HG02610 (cell line): ENCODE data around the gene NECAB2.

Source experiments
- ATAC-seq: cut with Tn5 transposase; IDR thresholded peaks from one replicate; pipeline ENCODE4 v1.9.1; 2021; ENCODE audit warnings: mild to moderate bottlenecking, moderate library complexity; ENCODE audit not compliant: unreplicated experiment

NECAB2 gene

DNA sequence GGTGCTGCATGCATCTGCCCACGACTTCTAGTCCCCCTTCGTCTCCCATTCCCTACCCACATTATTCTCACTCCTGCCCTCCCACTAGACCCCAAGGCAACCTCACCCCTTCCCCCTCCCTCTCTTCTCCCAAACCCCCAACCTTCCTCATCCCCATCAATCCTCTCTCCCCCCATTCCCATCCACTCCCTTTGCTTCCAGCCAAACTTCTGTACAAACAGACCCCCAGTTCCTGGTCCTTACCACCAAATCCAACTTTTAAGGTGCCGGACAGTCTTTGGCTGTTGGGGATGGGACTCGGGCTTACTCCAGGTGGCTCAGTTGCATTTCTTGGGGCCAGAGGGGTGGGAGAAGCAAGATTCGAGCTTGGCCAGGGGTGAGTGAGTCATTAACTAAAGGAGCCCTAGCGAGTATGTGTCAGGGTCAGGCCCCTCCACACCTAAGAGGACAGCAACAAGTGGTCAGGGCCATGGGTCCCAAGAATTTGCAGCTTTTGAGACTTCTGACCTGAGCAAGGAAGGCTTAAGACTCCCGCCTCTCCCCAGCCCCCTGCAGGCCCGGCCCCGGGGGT, 74.3 kb downstream of the NECAB2 start, which contains the start of gene SLC38A8:
Gene SLC38A8 (minus strand): TSS at position 488 of the 571 bp plus-strand sequence. CDS start 638 bp downstream, outside the sequence.
- ATAC-seq = no peak

DNA sequence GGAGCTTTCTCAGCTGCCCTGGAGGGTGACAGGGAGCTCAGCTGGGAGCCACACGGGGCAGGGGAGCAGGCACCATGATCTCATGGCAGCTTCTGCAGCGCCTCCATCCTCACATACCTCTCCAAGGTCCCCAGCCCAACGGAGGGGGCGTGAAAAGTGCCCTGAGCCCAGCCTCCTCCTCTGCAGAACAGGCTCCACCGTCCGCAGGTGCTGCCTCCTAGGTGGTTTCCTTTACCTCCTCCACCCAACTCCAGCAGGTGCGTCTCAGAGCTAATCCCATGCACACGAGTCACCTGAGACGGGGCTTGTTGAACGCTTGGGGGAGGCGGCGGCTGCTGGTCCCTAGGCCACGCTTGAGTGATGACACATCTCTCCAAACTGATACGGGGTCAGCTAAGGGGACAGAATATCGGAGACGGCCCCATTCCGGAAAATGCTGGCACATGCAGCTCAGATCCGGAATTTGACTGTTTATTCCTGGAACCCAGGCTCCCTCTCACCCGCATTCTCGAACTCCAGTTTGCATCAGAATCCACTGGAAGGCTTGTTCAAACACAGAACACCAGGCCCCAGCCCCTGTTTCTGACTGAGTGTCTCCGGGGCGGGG, 74.9 kb downstream of the NECAB2 start:
- no peak for ATAC-seq

DNA sequence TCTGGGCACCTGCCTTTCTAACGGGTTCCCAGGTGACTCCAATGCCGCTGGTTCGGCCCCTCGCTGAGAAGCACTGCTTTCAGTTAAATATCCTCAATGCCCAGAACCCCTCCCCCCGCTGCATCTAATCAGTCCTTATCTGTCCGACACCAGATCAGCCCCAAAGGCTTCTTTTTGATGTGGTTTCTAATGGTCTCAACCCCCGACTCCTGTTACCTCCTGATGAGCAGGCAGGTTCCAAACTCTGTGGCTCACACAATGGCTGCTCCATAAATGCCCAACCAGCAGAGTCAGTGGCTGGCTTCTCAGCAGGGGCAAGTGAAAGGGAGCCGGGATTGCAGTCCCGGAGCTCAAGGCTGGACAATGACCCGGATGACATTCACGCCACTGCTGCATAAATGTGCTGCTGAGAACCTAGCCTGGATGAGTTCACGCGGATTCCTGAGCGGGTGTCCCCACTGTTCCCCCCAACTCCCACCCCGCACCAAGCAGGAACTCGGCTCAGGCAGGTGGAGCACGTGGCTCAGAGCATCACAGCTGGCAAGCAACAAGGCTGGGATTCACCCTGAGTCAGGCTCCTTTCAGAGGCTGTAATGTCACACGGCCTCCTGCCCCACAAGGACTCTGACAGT, 75.6 kb downstream of the NECAB2 start:
- no peak for ATAC-seq

DNA sequence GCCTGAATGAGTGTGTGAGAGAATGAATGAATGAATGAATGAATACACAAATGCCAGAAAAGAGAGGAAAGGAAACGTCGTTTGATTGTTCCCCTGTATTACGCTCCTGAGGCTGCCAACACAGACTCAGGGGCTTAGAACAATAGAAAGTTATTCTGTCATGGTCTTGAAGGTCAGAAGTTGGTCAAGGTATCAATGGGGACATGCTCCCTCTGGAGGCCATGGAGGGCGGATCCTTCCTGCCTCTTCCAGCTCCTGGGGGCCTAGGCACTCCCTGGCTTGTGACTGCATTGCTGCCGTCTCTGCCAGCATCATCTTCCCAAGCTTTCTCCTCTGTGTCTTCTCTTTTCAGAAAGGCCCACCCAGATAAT, 76.1 kb downstream of the NECAB2 start:
- ATAC-seq = no peak

DNA sequence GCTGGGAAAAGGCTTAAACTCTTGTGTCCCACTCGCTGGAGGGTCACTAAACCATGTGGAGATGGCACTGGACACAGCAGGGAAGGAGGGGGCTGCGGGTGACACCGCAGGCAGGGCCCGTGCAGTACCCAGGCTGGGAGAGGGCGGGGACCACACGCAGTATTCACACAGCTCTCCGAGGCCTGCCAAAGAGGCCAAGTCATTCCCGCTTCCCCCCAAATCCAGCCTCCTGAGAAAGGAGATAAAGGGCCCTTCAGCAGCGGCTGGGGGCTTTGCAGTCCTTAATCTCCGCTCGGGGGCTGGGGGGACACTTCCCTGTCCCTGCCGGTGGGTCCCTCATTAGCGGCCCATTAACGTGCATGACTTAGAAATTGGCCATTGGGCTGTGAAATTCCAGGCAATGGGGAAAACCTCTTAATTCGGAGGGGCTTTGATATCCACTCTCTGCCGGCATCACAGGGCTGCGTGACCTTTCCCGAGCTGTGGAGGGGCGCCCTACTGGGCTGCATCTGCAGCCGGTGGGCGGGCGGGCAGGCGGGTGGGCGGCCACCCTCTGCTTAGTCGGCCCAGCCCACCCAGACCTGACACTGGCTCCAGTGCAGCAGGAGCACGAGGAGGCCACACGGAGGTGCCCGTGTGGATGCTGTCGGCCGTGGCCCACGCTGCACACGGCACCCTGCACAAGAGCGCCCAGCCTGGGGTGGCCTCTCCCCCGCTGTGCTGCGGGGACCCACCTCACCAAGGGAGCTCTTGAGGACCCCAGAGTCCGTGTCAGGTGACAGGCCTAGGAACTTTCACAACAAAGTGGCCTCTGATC, 77.2 kb downstream of the NECAB2 start:
- no peak for ATAC-seq

DNA sequence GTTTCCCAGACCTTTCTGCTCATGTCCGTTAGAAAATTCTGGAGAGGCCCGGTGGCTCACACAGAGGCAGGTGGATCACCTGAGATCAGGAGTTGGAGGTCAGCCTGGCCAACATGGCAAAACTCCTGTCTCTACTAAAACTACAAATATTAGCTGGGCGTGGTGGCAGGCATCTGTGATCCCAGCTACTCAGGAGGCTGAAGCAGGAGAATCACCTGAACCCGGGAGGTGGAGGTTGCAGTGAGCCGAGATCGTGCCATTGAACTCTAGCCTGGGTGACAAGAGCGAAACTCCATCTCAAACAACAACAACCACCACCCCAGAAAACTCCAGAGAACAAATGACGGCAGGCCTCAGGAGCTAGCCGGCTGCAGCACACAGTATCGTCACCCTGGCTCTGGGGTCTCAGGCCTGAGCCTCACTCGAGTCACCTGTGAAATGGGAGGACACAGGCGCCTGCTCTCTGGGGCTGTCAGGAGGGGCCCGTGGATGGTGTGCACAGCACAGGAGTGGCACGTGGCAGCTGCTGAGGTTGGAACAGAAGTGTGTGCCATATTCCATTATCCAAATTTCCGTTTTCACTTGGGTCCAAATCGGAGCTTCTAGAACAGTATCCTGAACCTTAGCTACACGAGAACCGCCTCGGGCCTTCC, 77.9 kb downstream of the NECAB2 start:
- no peak for ATAC-seq

DNA sequence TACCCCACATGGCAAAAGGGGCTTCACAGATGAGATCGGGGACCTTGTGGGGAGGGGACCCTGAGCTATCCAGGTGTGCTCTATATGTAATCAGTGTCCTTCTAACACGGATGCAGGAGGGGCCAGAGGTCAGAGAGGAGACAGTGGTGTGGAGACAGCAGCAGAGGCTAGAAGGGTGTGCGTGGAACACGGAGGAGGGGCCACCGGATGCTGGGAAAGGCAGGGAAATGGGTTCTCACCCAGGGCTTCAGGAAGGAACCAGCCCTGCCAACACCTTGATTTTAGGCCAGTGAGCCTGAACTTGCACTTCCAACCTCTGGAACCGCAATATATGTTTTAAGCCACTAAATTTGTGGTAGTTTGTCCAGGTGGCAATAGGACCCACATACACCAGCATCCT, 79.2 kb downstream of the NECAB2 start:
- no peak for ATAC-seq

DNA sequence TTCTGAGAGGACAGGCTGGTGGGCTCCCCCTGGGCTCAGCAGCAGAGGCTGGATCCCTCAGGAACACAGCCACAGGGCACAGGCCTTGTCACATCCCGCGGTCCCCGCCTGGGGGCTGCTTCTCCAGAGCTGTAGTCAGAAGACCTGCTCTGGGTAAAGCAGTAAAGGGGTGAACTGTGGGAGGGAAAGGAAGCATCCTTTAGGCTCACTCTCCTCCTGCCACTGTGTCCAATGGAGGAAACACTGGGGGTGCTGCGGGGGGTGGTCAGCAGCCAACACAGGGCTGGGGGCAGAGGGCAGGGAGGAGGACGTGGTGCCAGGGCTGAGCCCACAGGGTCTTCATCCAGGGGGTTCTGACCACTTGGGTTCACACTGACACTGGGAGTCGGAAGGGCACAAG, 79.6 kb downstream of the NECAB2 start:
- no peak for ATAC-seq

DNA sequence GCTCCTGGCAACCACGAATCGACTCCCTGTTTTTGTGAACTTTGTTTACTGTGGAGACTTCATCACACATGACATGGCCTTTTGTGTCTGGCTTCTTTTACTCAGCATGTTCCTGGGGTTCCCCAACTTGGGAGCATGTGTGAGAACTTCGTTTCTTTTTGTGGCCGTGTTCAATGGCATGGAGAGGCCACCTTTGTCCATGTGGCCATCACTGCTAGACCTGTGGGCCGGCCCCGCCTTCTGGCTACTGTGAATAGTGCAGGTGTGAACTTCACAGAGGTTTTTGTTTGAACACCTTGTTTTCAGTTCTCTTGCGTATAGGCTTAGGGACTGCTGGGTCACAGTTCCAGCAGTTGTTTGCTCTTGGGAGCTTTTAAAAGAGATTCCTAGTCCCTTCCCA, 80.2 kb downstream of the NECAB2 start:
- no peak for ATAC-seq

DNA sequence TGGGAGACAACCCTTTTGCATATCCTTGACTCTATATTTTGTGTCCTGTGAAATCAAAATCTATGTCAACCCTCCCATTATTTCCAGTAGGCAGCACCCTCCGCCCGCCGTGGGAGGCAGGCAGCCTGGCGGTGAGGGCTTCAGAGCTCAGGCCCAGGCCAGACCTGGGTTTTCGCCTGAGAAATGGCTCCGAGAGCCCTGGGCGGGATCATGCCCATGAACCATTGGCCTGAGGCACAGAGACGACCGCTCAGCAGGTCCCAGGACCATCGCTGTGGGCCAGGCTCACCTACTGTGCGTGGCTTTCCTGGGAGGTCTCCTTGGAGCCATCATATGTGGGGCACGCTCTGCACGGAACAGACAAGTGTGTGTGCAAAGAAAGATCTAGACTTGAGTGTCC, 80.8 kb downstream of the NECAB2 start:
- no peak for ATAC-seq

DNA sequence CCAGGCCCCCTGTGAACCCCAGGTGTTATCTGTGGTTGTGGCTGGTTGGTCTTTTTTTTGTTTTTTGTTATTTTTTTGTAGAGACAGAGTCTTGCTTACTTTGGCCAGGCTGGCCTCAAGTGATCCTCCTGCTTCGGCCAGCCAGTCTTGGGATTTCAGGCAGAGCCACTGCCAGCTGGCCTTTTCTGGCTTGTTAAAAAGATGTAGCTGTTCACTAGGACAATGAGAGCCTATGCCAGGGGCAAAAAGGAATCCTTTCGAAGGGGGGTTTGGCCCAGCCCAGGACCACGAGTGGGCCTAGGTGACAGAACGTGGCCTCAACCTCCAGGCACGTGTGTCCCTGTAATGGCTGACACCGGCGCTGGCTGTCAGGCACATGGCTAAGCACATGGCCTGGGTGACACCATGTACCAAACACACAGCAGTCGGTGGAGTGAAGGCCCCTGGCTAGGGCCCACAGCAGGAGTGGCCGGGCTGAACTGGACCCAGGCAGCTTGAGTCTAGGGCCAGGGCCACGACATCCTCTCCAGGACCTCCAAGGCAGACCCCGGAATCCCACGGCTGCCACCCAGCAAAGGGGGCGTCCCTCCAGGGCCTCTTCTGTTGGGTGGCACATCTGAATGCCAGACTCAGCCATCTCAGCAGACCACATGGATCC, 81.5 kb downstream of the NECAB2 start:
- no peak for ATAC-seq

DNA sequence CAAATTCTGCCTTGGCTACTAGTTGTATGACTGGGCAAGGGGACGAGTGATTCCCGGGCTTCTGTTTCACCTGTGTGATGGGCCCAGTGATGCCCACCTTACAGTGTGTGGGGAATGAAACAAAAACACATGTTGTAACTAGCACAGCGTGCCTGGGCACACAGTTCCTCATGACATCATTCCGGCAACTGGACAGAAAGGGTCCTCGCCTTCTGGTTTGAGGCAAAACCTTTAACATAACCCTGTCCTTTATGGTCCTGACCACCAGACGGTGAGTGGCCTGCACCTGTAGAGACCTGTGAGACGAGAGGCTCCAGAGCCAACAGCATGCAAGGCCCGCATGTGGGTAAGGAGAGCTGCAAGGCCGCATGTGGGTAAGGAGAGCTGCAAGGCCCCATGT, 82.3 kb downstream of the NECAB2 start:
- ATAC-seq = no peak

DNA sequence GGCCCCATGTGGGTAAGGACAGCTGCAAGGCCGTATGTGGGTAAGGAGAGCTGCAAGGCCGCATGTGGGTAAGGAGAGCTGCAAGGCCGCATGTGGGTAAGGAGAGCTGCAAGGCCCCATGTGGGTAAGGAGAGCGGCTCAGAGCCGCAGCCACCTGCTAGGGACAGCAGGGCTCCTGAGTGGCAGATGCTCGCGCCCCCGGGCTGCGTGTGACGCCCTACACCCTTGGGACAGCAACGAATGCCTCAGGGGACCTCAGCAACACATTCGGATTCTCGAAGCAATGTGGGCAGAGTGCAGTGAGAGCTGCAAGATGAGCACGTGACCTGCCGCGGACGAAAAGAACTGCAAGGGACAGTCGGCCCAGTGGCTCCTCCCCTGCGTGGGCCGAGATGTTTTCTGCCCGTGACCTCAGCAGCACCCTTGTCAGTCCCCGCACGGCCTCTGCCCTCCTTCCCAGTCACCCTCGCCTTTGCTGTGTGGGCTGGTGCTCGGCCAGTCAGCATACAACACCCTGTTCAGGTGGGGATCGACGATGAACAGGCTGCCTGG, 84.1 kb downstream of the NECAB2 start:
- no peak for ATAC-seq
